Activated naive CD4-positive, alpha-beta T cell treated with anti-CD3 and anti-CD28 coated beads, Interleukin-2, amount 50 U/mL, for 72 hours (primary cell): ENCODE results near the gene TMX1. TPM values are rescaled to one million over a fixed set of nuclear protein-coding genes. Genes with fewer than 3 reads are reported as not detected.
A peak's percentile ranks its signal among the peaks of the same experiment; 100 is the strongest.
"Not testable (repeated sequence)": the region's sequence is repeated elsewhere in the genome, so short reads cannot be mapped to it uniquely, and the experiment has no call there.

ENCODE experiments used
- ATAC-seq, 2 donors: fragments of 150-1000 bp; cut with Tn5 transposase; 2 replicates each; pipeline ENCODE4 v1.10.0; 2021; ENCODE audit warnings: mild to moderate bottlenecking in 2 of 2, moderate library complexity in 2 of 2
- DNase-seq, 2 donors: peaks; one replicate each; pipeline ENCODE4 v3.0.0; 2021 to 2022; ENCODE audit warnings: low spot score in 2 of 2
- H3K27ac Mint-ChIP-seq, 2 donors: one replicate each; pipeline ENCODE4 v1.8.0; 2022; ENCODE audit warnings: mild to moderate bottlenecking in 2 of 2, mixed read lengths in 2 of 2
- H3K36me3 Mint-ChIP-seq, 2 donors: one replicate each; pipeline ENCODE4 v1.8.0; 2022; ENCODE audit warnings: mixed read lengths in 2 of 2
- H3K9me3 Mint-ChIP-seq, 2 donors: one replicate each; pipeline ENCODE4 v1.8.0; 2022; ENCODE audit warnings: mixed read lengths in 2 of 2
- total RNA-seq, 2 donors: library from RNA; stranded (reverse); gene quantifications; one replicate each; pipeline ENCODE4 v1.2.3, GENCODE V29; 2022

TMX1 gene
- 10 to 100 TPM; 41.8 to 46.9 TPM for total RNA-seq

DNA sequence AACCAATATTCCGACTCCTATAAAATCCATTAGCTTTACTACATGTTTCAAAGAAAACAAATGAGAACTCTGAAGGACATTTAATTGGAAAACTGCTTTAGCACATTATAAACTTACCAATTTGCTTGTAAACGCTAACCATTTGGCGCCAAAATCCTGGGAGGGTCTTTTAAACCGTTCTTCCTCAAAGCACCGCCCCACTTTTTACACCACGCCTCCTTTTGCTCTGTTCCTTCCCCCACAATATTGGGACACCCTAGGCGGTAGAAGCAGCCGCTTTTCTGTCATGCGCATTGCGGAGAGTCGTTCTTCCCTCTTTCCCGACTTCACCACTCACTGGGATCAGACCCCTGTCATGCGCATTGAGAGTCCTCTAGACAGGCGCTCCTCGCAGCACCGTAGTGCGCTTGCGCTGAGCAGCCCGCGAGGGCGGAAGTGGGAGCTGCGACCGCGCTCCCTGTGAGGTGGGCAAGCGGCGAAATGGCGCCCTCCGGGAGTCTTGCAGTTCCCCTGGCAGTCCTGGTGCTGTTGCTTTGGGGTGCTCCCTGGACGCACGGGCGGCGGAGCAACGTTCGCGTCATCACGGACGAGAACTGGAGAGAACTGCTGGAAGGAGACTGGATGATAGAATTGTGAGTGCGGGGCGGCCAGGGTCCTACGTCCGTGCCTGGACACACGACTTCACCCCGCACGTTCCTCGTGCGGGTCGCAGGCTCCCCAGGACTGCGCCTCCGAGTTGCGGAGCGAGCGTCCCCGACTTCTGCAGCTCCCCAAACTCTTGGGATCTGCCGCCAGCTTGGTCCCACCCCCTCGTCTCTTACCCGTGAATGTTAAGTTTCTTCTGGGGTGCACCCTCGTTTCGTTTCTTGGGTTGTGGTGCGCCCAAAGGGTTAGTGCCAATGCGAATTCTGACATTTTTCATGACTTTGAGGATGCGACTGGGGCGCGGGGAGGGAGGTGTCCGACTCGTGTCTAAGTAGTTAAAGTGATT, at the start of gene TMX1:
TSS of gene TMX1 (plus strand) at position 435 of the 991 bp plus-strand sequence. CDS start at position 481, 46 bp downstream.
- DNase-seq (peak; percentile 88 to 96), ATAC-seq (peak; percentile 89 to 92)
- H3K27ac Mint-ChIP-seq: no peak within 1 kb of the TSS
- H3K9me3 Mint-ChIP-seq: peaks cover 0 to 4% of the 10 kb centered on the region in 2 donors
- peaks cover 0 to 10% of the 10 kb centered on the region in 2 donors for H3K36me3 Mint-ChIP-seq

DNA sequence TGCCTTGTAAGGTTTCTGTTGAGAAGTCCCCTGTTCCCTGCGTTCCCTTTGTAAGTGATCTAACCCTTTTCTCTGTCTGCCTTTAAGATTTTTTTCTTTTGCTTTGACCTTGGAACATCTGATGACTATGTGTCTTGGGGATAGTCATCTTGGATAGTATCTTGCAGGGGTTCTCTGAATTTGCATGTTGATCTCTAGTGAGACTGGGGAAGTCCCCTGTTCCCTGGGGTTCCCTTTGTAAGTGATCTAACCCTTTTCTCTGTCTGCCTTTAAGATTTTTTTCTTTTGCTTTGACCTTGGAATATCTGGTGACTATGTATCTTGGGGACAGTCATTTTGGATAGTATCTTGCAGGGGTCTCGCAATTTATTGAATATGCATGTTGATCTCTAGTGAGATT, 38.2 kb upstream of the TMX1 start:
- Mint-ChIP-seq H3K27ac (no peak overlapping the region), H3K36me3 (peaks cover 0 to 9% of the 10 kb centered on the region in 2 donors), H3K9me3 (peaks cover 4 to 7% of the 10 kb centered on the region in 2 donors)
- DNase-seq (no peak), ATAC-seq (peak in 1 of 2 donors; percentile 57)

DNA sequence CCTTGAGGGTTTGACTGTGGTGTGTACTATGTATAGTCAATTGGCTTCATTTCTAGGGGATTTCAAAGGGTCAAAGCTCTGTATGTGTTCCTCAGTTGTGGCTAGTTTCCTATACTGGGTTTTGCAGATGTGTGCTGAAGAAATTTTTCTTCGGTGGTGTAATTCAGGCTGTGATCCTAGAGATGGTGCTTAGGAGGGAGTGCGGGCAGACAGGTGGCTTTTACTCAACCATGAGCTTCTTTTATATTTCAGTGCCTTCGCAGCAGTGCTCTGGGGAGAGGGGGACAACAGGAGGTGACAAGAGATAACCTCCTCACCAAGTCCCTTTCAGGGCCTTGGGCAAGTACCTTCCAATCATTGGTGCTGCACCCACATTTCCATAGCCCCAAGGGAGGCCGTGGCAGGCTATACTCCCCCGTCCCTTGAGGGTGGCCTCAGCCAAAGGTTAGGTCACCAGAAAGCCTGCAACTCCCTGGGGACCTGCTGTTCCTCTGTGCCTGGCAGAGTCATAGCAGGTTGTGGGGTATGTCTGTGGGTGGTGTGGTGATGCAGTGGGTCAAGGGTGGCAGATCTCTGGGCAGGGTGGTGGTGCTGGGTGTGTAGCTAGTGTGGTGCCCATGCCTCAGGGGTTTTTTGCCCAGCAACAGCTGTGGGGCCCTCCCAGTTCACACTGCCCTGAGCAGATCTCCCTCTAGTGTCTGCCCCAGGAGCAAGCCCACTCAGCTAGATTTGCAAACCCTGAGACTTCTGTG, 37.0 kb upstream of the TMX1 start:
- ATAC-seq (no peak), DNase-seq (no peak)
- peaks cover 4 to 7% of the 10 kb centered on the region in 2 donors for H3K9me3 Mint-ChIP-seq
- no peak overlapping the region for H3K27ac Mint-ChIP-seq
- peaks cover 0 to 9% of the 10 kb centered on the region in 2 donors for H3K36me3 Mint-ChIP-seq

GRCh38 chr14:51203881-51204280, 36.2 kb upstream of the TMX1 start:
- H3K27ac Mint-ChIP-seq: no peak overlapping the region
- peaks cover 4 to 7% of the 10 kb centered on the region in 2 donors for H3K9me3 Mint-ChIP-seq
- ATAC-seq (no peak), DNase-seq (no peak)
- H3K36me3 Mint-ChIP-seq: peaks cover 0 to 9% of the 10 kb centered on the region in 2 donors

GRCh38 chr14:51205486-51205885, 34.6 kb upstream of the TMX1 start:
- DNase-seq (no peak), ATAC-seq (no peak)
- Mint-ChIP-seq H3K27ac (no peak overlapping the region), H3K36me3 (peaks cover 0 to 8% of the 10 kb centered on the region in 2 donors), H3K9me3 (peaks cover 4 to 7% of the 10 kb centered on the region in 2 donors)

DNA sequence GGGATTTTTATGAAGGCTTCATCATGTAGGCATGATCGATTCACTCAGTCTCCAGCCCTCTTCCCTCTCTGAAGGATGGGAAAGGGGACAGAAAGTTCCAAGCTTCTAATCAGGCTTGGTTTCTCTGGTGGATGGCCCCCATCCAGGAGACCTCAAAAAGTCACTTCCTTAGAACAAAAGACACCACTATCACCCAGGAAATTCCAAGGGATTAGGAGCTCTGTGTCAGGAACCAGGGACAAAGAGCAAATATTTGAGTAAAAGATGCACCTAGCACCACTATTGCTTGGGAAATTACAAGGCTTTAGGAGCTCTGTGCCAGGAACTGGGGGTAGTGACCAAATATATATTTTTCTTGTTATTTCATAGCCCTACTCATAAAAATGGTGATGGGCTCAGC, 33.6 kb upstream of the TMX1 start:
- Mint-ChIP-seq H3K9me3 (peaks cover 0 to under 1% of the 10 kb centered on the region in 2 donors), H3K27ac (no peak overlapping the region), H3K36me3 (no peaks in the 10 kb centered on the region)
- ATAC-seq (no peak), DNase-seq (no peak)

DNA sequence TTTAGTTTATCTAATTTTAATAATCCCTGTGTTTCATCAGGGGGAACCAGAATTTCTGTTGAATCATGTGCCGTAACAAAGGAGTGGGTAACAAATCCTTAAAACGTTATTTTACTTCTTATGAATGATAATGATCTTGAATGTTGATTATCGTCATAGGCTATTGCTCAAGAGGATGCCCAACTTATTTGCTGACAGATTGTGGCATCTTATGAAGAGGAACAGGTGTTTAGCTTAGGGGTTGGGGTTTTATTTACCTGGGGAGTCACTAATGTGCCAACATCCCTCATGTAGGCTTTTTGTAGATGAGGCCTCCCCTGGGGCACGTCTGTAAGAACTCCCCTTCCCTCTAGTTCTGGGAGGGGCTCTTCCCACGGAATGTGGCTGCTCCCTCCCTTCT, 32.4 kb upstream of the TMX1 start:
- DNase-seq (no peak), ATAC-seq (no peak)
- H3K27ac Mint-ChIP-seq: no peak overlapping the region
- no peaks in the 10 kb centered on the region for H3K9me3 Mint-ChIP-seq
- H3K36me3 Mint-ChIP-seq: no peaks in the 10 kb centered on the region

GRCh38 chr14:51208982-51209381, 31.1 kb upstream of the TMX1 start:
- ATAC-seq (no peak), DNase-seq (no peak)
- H3K36me3 Mint-ChIP-seq: no peaks in the 10 kb centered on the region
- H3K9me3 Mint-ChIP-seq: no peaks in the 10 kb centered on the region
- H3K27ac Mint-ChIP-seq: no peak overlapping the region

GRCh38 chr14:51209457-51209856, 30.6 kb upstream of the TMX1 start:
- DNase-seq: no peak
- Mint-ChIP-seq H3K27ac (no peak overlapping the region), H3K36me3 (no peaks in the 10 kb centered on the region), H3K9me3 (no peaks in the 10 kb centered on the region)
- ATAC-seq: no peak

- DNase-seq (no peak), ATAC-seq (no peak)
- no peaks in the 10 kb centered on the region for H3K36me3 Mint-ChIP-seq
- H3K9me3 Mint-ChIP-seq: no peaks in the 10 kb centered on the region
- H3K27ac Mint-ChIP-seq: no peak overlapping the region
These were observed 29.5 kb upstream of the TMX1 start for GRCh38 chr14:51210594-51210993.

- DNase-seq: no peak
- no peak for ATAC-seq
- Mint-ChIP-seq H3K9me3 (no peaks in the 10 kb centered on the region), H3K27ac (no peak overlapping the region), H3K36me3 (no peaks in the 10 kb centered on the region)
These were observed 28.9 kb upstream of the TMX1 start for GRCh38 chr14:51211149-51211548.

- no peak for DNase-seq
- ATAC-seq: no peak
These were observed 23.4 kb upstream of the TMX1 start for GRCh38 chr14:51216602-51217001.

DNA sequence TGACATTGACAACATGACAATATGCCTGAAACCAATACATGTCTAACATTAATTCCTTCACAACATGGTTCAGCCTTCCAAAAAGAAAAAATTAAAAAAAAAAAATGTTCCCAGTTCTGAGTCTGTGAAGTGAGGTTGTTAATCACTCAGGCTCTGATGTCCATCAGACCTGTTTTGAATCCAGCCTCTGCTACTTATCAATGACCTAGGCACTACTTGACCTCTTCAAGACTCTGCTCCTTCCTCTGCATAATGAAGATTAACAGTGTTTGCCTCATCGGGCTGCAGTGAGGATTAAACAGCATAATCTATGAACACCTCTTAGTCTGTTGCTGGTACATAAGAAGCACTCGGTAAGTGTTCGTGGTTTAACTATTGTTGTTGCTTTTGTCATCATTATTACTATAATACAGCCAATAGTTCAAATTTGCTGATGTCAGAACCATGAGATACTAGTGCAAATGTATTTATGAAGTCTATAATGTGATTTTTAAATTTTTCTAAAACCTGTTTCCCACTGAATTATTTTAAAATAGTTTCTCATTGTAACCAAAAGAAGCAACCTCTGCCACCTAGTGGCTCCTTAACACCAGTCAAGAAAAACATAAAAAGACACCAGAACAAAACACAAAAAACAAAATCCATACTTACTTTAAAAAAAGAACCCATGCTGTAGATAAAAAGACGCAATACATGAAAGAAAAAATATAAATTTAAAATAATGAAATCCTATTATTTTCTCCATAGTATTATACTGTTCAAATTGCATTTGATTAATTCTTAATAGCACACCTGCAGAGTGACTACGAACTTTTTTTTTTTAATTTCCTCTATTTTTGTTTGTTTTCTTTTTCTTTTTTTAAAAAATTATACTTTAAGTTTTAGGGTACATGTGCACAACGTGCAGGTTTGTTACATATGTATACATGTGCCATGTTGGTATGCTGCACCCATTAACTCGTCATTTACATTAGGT, 20.3 kb upstream of the TMX1 start:
- Mint-ChIP-seq H3K9me3 (no peaks in the 10 kb centered on the region), H3K36me3 (peaks cover 0 to 5% of the 10 kb centered on the region in 2 donors), H3K27ac (no peak overlapping the region)
- ATAC-seq (no peak), DNase-seq (no peak)

More at GRCh38 chr14:51216602-51217001, 23.4 kb upstream of the TMX1 start:
- no peaks in the 10 kb centered on the region for H3K9me3 Mint-ChIP-seq
- no peaks in the 10 kb centered on the region for H3K36me3 Mint-ChIP-seq
- no peak overlapping the region for H3K27ac Mint-ChIP-seq

- not testable (repeated sequence) for H3K9me3 Mint-ChIP-seq, H3K36me3 Mint-ChIP-seq, DNase-seq, H3K27ac Mint-ChIP-seq, ATAC-seq
These were observed 16.6 kb upstream of the TMX1 start for GRCh38 chr14:51223463-51223862.

DNA sequence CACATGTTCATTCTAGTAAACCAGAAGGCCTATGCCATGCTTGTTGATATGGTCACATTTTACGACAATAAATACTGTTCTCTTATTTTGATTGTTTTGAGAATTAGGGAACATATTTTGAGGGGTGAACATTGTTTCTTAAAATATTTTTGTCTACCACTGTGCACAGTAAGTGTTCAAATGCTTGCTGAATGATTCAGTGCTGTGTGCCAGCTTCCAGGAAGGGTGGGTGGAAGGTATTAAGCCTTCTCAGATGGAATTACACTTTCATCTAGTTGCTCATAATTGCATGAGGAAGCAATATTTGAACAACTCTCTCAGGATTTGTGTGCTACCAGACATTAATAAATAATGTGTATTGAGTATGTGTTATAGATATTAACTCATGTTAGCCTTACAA, 15.5 kb upstream of the TMX1 start:
- Mint-ChIP-seq H3K27ac (no peak overlapping the region), H3K36me3 (peaks cover 0 to 5% of the 10 kb centered on the region in 2 donors), H3K9me3 (no peaks in the 10 kb centered on the region)
- ATAC-seq: no peak
- DNase-seq: no peak

DNA sequence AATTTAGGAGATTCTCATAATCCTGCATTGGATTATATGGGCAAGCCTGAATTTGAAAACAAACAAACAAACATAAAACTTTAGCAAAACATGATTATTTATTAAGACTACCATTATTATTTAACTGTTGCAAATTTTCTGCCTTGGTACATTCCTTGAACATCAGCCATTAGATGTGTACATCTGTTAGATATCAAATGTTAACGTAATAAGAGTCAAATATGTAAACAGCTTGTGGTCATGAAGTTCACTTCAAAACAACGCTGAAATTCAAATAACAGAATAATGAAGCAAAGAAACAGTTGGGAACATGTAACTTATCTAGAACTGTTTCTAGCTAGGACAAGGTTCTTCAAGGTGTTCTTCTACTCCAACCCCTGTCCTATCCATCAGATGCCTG, 14.3 kb upstream of the TMX1 start:
- Mint-ChIP-seq H3K9me3 (no peaks in the 10 kb centered on the region), H3K36me3 (peaks cover 0 to 5% of the 10 kb centered on the region in 2 donors), H3K27ac (no peak overlapping the region)
- ATAC-seq (no peak), DNase-seq (no peak)
